Measurements from ENCODE around the gene RYR3. TPM values are rescaled to one million over a fixed set of nuclear protein-coding genes. Genes with fewer than 3 reads are reported as not detected.

Gene RYR3
- total and polyA plus RNA-seq, 2 of the 13 experiments (the other 11 are each of a cell fraction or from before 2014, with no cell fraction given) = not detected

GRCh38 chr15:33730815-33731214, 420.0 kb downstream of the RYR3 start:
- in situ Hi-C loops (cut with HindIII; ENCODE audit: extremely low pct_ligation_motif_present, low pct_unique_long_range_greater_than_20kb) (loop anchor here (10.0 kb wide), 1 partner anchor 264 kb away; no protein-coding TSS in a partner anchor), intact Hi-C loops (cut with micrococcal nuclease; ENCODE audit: unreplicated experiment) (no loop called here)
- no peak overlapping the region for H3K4me3 ChIP-seq (replicated peaks in 1 of 3; ENCODE audit: insufficient read depth in 1 of 3, low read depth in 2 of 3, low read length in 3 of 3)
- no TSS peak for BruUV-seq (replicated peaks)
- no peaks in the 10 kb centered on the region for H3K4me1 ChIP-seq (ENCODE audit: insufficient read depth, low read length)
- DNase-seq (ENCODE audit: low spot score) (no peak), ATAC-seq (no peak), FAIRE-seq (no peak)
- H3K79me2 ChIP-seq (ENCODE audit: insufficient read depth, low read length) = no peaks in the 10 kb centered on the region
- ChIA-PET POLR2A (no interaction called here), CTCF (ENCODE audit: low intra/inter-chr PET ratio, low total read pairs) (no interaction called here)
- H4K20me1 ChIP-seq (ENCODE audit: insufficient read depth, low read length) = no peaks in the 10 kb centered on the region
- TF ChIP-seq CREB1 (IDR thresholded peaks at IDR 0.05) (no peak), CREB1 (CRISPR knock-in tag; IDR thresholded peaks at IDR 0.05) (no peak), ZNF234 (CRISPR knock-in tag; conservative IDR thresholded peaks at IDR 0.05) (no peak), ZNF484 (CRISPR knock-in tag; IDR thresholded peaks at IDR 0.05; ENCODE audit: borderline replicate concordance, low read depth) (no peak)
- TF ChIP-seq, protein P1, sequence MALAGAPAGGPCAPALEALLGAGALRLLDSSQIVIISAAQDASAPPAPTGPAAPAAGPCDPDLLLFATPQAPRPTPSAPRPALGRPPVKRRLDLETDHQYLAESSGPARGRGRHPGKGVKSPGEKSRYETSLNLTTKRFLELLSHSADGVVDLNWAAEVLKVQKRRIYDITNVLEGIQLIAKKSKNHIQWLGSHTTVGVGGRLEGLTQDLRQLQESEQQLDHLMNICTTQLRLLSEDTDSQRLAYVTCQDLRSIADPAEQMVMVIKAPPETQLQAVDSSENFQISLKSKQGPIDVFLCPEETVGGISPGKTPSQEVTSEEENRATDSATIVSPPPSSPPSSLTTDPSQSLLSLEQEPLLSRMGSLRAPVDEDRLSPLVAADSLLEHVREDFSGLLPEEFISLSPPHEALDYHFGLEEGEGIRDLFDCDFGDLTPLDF (CRISPR knock-in tag; IDR thresholded peaks at IDR 0.05) = no peak
- no peak overlapping the region for H3K27ac ChIP-seq (ENCODE audit: extremely low read length, insufficient read depth, low read length)
- no peak overlapping the region for H3K4me2 ChIP-seq (ENCODE audit: low read depth, low read length)
- H3K9ac ChIP-seq (ENCODE audit: insufficient read depth, low read depth, low read length) = no peak overlapping the region
- H2AFZ ChIP-seq (ENCODE audit: low read length) = no peak overlapping the region
- H3K27me3 ChIP-seq (ENCODE audit: control insufficient read depth in 1 of 2, insufficient read depth in 2 of 2, low read length in 2 of 2) = peaks cover 0 to 6% of the 10 kb centered on the region in 2 experiments; a peak in 1 of 5 replicates
- H3K36me3 ChIP-seq (replicated peaks in 1 of 2; ENCODE audit: control insufficient read depth in 1 of 2, insufficient read depth in 2 of 2, low read length in 2 of 2) = no peaks in the 10 kb centered on the region
- no peaks in the 10 kb centered on the region for H3K9me3 ChIP-seq (ENCODE audit: low read length)
- 31% methylated on average over 4 of the region's 4 CpGs for WGBS (ENCODE audit: low lambda C conversion rate)

DNA sequence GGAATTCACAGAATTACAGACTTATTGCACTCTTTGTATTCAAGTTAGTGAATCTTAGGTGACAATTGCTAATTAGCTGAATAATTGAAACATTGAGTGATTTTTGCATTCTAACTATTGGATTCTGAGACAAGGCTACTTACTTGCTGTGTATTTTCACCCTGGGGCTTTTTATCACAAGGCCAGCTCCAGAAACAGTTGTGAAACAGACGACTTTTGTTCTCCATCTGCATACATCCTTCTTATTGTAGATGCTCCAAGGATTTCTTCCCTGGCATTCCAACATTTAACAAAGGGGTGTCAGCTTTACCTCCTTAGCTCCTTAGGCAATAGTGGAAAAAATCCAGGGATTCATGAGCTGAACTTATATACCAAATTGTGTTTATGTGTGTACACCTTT, 424.4 kb downstream of the RYR3 start:
- no peak overlapping the region for H3K4me3 ChIP-seq (replicated peaks in 1 of 3; ENCODE audit: insufficient read depth in 1 of 3, low read depth in 2 of 3, low read length in 3 of 3)
- BruUV-seq (replicated peaks) = no TSS peak
- FAIRE-seq (no peak), ATAC-seq (no peak), DNase-seq (ENCODE audit: low spot score) (no peak)
- no peaks in the 10 kb centered on the region for H3K9me3 ChIP-seq (ENCODE audit: low read length)
- ChIA-PET CTCF (ENCODE audit: low intra/inter-chr PET ratio, low total read pairs) (interaction anchor here (0.7 to 1.2 kb wide), 2 partner anchors 229 to 259 kb away, joined by 7 to 9 read pairs; no protein-coding TSS in a partner anchor), POLR2A (no interaction called here)
- in situ Hi-C loops (cut with HindIII; ENCODE audit: extremely low pct_ligation_motif_present, low pct_unique_long_range_greater_than_20kb) = loop anchor here (10.0 kb wide), 1 partner anchor 260 kb away; no protein-coding TSS in a partner anchor
- H3K36me3 ChIP-seq (replicated peaks in 1 of 2; ENCODE audit: control insufficient read depth in 1 of 2, insufficient read depth in 2 of 2, low read length in 2 of 2) = no peaks in the 10 kb centered on the region
- H3K4me2 ChIP-seq (ENCODE audit: low read depth, low read length) = no peak overlapping the region
- no peaks in the 10 kb centered on the region for H3K79me2 ChIP-seq (ENCODE audit: insufficient read depth, low read length)
- H3K9ac ChIP-seq (ENCODE audit: insufficient read depth, low read depth, low read length) = no peak overlapping the region
- WGBS (ENCODE audit: low lambda C conversion rate) = 0% methylated on average over 1 of the region's 1 CpG
- no peak overlapping the region for H3K27ac ChIP-seq (ENCODE audit: extremely low read length, insufficient read depth, low read length)
- intact Hi-C loops (cut with micrococcal nuclease; ENCODE audit: unreplicated experiment) = loop anchor here (1.0 kb wide), 2 partner anchors 229 to 259 kb away; no protein-coding TSS in a partner anchor
- no peaks in the 10 kb centered on the region for H3K27me3 ChIP-seq (ENCODE audit: control insufficient read depth in 1 of 2, insufficient read depth in 2 of 2, low read length in 2 of 2)
- H3K4me1 ChIP-seq (ENCODE audit: insufficient read depth, low read length) = no peaks in the 10 kb centered on the region
- 0 out of 2 replicates have a peak, but pooled peaks cover 3% of the 10 kb centered on the region for H4K20me1 ChIP-seq (ENCODE audit: insufficient read depth, low read length)
- H2AFZ ChIP-seq (ENCODE audit: low read length) = no peak overlapping the region
- TF ChIP-seq ZNF629 (CRISPR knock-in tag; conservative IDR thresholded peaks at IDR 0.05) (no peak), ZBED4 (CRISPR knock-in tag; IDR thresholded peaks at IDR 0.05; ENCODE audit: borderline replicate concordance) (no peak), RFXANK (CRISPR knock-in tag; IDR thresholded peaks at IDR 0.05) (no peak), ZNF724P (CRISPR knock-in tag; IDR thresholded peaks at IDR 0.05; ENCODE audit: borderline replicate concordance) (no peak), SALL1 (CRISPR knock-in tag; IDR thresholded peaks at IDR 0.05) (no peak), DMAP1 (CRISPR knock-in tag; IDR thresholded peaks at IDR 0.05) (no peak), KDM5B (CRISPR knock-in tag; IDR thresholded peaks at IDR 0.05; ENCODE audit: borderline replicate concordance) (no peak)

All from HepG2 (cell line).